ENCODE results near the gene DGKB.
"Not testable (repeated sequence)": the region's sequence is repeated elsewhere in the genome, so short reads cannot be mapped to it uniquely, and the experiment has no call there.

DGKB gene

GRCh38 chr7:14305233-14305866, 597.2 kb downstream of the DGKB start:
- no peak for DNase-seq

DNA sequence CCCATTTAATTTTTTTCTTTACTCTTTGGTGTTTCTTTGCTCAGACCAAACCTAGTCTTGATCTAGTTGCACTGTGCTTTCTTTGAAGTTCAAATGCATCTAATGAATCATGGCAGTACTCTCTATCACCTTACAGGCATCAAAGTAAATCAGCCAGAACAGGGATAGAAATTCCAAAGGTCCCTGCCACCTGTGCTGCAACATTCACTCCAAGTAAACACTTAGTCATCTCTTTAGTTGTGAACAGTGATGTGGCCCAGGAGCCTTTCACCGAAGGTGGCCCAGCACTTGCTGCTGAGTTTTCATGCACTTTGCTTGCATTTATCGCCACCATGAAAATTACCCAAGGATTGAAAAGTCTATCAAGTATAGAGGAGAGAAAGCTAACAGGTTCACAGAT, 599.0 kb downstream of the DGKB start:
- DNase-seq = no peak

DNA sequence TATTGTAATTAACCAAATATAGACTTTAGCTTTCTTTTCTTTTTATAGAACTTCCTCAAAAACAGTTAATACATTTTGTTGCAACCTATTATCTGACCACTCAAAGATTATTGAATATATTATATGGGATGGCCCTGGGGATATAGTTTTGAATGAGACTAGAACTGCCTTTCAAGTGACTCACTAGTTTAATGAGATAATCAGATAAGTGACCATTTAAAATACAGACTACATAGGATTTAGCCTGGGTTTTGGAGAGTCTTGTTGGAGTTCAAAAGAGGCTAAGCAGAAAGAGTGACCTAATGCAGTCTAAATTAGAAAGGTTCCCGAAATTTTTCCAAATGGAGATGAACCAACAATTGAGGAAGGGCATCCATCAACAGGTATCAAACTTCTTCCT, 607.9 kb downstream of the DGKB start:
- DNase-seq = no peak

DNA sequence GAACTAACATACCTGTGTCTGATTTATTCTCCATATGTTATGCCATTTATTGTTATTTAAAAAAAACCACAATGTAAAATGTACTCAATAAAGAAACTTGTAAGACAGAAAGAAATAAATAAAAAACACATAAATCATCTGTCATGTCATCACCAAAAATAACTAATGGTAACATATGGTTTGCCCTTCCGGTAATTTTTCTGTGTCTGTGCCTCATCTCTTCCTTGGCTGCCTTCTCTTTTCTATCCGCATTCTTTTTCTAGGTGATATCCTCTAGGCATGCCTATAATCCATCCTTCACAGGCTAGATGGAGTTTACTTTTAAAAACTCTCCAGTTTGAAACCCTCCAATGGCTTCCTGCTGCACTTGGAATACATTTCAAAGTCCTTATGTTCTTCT, 609.1 kb downstream of the DGKB start:
- DNase-seq = no peak

DNA sequence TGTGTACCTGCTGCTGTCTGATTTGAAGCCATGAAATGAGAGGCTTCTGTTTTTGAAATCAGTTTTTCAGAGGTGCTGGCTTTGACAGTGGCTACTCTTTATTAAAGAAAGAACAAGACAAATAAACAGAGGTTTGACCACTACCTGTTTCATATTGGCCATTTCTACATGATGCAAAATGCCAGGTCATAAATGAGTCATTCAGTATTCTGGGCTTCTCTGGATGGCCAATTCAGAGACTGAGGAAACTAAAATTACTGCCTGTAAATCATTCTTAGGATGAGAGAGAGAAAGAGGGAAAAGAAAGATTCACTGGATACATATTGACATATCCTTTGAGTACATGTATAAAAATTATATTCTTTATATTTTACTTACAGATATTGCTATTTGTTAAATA, 609.8 kb downstream of the DGKB start:
- no peak for DNase-seq

DNA sequence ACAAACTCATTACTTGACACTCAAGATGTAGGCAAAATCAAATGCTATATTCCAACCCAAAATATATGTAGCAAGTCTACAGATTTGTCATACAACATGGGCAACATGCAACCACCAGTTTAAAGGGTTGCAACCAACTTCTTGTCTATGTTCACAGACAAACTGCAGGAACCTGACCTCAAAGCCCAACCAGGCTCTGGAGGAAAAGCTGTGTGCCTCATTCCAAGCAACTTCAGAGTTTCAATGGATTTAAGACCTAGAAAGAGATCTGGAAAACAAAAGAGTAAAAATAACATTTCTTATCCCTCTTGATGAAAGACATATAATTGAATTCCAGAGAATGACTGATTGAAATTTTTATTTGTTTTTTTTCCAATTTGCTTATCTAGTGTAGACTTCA, 612.6 kb downstream of the DGKB start:
- no peak for DNase-seq

GRCh38 chr7:14288701-14289100, 613.9 kb downstream of the DGKB start:
- no peak for DNase-seq

- no peak for DNase-seq
These were observed 615.2 kb downstream of the DGKB start for GRCh38 chr7:14287398-14287797.

DNA sequence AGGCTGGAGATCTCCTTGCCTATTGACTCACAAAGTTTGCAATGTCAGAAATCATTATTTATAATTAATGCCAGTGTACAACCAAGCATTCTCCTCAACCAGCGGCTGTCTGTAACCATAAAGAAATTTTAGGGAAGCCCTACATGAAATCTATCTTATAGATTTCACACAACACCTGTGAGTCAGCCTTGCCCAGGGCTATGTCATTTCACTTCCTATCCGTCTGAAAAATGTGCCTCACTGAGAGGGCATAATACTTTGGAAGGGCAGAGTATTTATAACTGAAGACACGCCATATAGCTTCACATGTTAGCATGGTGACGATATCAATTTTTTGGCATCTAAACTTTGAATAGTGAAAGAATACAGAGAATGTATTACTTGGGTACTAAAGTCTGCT, 616.5 kb downstream of the DGKB start:
- no peak for DNase-seq

DNA sequence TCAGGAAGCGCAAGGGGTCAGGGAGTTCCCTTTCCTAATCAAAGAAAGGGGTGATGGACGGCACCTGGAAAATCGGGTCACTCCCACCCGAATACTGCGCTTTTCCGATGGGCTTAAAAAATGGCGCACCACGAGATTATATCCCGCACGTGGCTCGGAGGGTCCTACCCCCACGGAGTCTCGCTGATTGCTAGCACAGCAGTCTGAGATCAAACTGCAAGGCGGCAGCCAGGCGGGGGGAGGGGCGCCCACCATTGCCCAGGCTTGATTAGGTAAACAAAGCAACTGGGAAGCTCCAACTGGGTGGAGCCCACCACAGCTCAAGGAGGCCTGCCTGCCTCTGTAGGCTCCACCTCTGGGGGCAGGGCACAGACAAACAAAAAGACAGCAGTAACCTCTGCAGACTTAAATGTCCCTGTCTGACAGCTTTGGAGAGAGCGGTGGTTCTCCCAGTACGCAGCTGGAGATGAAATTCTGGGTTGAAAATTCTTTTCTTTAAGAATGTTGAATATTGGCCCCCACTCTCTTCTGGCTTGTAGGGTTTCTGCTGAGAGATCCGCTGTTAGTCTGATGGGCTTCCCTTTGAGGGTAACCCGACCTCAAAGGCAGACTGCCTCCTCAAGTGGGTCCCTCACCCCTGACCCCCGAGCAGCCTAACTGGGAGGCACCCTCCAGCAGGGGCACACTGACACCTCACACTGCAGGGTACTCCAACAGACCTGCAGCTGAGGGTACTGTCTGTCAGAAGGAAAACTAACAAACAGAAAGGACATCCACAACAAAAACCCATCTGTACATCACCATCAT, 623.3 kb downstream of the DGKB start:
- DNase-seq = not testable (repeated sequence)

DNA sequence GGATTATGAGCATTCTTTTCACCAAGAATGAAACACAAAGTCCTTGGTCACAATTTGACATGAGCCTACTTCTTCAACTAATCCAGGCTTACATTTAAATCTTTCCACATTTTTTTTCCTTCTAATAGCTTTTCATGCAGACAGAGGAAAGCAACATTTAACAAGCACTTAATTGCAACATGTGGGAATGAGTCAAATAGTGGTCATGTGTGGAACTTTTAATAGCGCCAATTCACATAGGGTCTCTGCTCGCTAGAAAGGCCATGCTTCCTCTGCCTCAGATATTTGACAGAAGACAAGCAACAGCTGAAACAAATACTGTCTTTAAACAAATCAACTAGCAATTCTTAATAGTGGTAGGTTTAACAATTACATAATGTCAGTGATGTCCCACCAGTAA, 627.2 kb downstream of the DGKB start:
- DNase-seq = no peak

- DNase-seq = no peak
These were observed 631.1 kb downstream of the DGKB start for GRCh38 chr7:14271441-14271840.

- no peak for DNase-seq
These were observed 632.5 kb downstream of the DGKB start for GRCh38 chr7:14270099-14270498.

DNA sequence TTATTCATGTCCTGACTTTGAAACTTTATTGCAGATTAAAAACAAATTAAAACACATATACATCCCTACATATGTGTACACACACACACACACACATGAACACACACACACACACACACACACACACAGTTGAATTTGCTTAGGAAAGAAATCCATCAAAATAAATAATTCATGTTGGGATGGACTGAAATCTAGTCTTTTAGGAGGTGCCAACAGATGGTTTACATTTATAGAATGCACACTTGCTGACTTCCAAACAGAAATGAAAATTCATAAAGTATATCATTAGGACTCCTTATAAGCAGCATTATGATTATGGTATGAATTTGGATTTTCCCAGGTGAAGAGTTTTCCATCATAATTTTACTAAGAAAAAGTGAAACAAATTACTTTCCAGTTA, 642.5 kb downstream of the DGKB start:
- DNase-seq = no peak

DNA sequence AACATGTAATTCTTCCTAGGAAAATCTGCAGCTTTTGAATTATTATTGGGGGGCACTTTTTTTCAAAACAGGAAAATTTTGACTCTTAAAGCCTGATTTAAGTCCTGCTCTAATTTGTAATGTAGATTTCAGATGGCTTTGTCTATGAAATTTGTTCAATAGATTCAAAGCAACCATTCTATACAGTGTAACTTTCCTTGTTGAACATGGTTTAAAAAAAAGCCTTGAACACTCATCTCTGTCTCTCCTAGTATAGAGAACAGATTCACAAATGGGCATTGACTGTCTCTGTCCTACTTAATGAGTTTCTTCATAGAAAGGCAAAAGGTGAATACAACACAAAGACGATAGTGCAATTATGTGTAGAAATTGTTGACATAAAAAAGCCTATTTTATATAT, 643.7 kb downstream of the DGKB start:
- DNase-seq = no peak

- no peak for DNase-seq
These were observed 644.1 kb downstream of the DGKB start for GRCh38 chr7:14258441-14258840.

DNA sequence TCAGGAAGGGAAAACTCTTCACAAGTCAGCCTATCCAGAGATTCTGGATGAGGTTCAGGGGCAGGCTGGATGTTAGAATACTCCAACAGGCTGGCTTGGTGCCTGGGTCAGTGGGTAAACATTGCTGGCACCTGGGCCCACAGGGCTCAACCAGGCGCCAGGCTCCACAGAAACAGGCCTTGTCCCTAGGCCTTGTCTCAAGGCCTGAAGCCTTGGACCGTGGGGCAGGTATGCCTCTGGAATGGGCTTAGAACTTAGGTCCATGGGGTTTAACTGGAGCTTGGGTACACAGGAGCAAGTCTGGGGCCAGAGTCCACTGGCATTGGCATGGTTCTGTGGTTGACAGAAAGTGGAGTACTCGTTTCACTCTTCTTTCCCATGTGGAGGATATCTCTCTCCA, 650.1 kb downstream of the DGKB start:
- DNase-seq = no peak

GRCh38 chr7:14242175-14242574, 660.4 kb downstream of the DGKB start:
- DNase-seq = no peak

- DNase-seq = no peak
These were observed 665.7 kb downstream of the DGKB start for GRCh38 chr7:14236834-14237233.

DNA sequence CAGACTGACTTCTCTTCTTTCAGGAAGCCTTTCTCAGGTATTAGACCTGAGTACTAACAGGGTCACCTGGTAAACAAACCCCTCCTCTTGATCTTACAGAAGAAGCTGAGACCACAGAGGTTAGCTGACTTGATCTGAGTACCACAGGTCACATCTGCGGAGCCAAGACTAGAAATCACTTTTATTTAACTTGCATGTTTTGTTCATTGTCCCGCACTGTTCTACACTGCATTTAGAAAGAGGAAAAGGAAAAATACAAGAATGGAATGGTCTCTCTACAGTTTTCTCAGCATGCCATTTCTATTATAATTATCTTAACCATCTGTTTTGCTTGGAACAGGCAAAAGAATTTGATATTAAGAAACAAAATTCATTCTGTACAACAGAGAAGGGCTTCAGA, 667.5 kb downstream of the DGKB start:
- no peak for DNase-seq

GRCh38 chr7:14233868-14234369, 668.6 kb downstream of the DGKB start:
- no peak for DNase-seq

DNA sequence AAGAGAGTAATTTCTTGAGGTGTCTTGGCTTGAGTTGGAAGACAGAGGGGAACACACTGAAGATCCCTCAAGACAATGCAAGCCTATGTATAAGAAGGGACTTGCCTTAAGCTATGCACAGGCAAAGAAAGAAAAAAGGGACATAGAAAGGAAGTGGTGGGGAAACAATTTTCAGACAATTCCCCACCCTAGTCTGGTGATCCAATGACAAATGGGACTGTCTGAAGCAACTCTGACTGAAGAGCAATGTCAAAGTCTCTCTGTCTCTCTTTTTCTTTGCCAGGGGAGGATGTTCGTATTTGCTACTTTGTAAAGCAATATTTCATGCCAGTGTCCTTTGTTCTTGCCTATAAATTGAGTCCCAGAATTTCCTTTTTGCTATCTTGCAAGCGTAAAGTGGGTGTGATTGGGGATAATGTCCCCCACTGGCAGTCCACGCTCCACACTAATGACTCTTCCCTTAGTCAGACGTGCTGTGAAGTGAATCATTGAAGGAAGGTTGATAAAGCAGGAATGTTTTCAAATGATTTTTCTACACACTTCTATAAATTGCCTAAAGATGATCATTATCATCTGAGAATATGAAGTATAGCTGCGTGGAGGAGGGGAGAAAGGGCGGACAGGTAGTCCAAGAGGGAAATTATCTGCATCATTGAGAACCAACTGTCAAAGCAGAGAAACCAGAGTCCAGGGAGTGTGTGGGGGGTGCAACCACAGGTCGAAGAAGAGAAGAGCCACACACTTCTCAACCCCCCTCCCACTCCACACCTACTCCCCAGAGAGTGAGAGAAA, 669.3 kb downstream of the DGKB start:
- no peak for DNase-seq
